G401 (cell line): ENCODE data around the gene CHD1L. TPM values are rescaled to one million over a fixed set of nuclear protein-coding genes. Genes with fewer than 3 reads are reported as not detected.
"Not testable (repeated sequence)": the region's sequence is repeated elsewhere in the genome, so short reads cannot be mapped to it uniquely, and the experiment has no call there.

Experiments
- DNase-seq: peaks from one replicate; pipeline ENCODE4 v3.0.0-alpha.2; 2015; ENCODE audit warnings: low spot score
- in situ Hi-C: cut with HindIII; loops from 2 replicates; pipeline ENCODE4 v1.10.0; 2016; ENCODE audit warnings: low sequenced_read_pairs, mixed read lengths
- total RNA-seq: library from RNA; depleted of rRNA; stranded (reverse); fragments of >200 nt; shearing (Covaris generic); gene quantifications from 2 replicates; pipeline ENCODE4 v1.2.3, GENCODE V29; 2014; rRNA removed

The CHD1L gene
- 64.8 and 76.5 TPM in 2 replicates for total RNA-seq

DNA sequence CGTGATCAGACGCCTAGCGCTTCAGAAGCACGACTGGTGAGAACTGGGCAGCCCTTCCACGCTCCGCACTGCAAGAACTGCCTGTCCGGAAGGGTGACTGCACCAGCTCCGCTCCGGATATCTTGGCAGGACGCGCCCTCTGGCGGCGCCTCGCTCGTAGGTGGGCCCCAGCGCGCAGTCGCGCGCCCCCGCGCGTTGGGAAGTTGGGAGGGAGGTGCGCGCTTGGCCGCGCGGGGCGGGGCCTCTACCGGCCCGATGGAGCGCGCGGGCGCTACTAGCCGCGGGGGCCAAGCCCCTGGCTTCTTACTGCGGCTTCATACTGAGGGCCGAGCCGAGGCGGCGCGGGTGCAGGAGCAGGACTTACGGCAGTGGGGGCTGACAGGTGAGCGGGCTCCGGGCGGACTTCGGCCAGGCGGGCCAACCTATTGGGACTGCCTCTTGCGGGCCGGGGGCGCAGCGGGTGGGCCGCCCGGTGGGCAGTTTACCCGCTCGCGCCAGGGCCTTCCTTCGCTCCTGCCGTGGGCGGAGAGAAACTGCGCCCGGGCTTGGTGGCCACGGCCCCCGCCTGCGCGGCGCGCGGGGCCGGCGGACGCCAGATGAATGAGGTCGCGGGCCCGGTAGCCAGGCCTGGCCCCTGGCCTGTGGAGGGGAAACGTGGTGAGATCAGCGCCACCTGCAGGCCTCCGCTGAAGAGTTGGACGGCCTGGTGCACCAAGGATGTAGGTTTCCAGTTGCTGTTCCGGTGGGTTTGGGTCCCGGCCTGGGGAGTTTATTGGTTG lies at the start of gene CHD1L:
CHD1L (plus strand) TSS at position 236 of the 779 bp plus-strand sequence; CDS start at position 256, 20 bp downstream.
- in situ Hi-C loops = no loop called here
- peak; percentile 93 for DNase-seq

DNA sequence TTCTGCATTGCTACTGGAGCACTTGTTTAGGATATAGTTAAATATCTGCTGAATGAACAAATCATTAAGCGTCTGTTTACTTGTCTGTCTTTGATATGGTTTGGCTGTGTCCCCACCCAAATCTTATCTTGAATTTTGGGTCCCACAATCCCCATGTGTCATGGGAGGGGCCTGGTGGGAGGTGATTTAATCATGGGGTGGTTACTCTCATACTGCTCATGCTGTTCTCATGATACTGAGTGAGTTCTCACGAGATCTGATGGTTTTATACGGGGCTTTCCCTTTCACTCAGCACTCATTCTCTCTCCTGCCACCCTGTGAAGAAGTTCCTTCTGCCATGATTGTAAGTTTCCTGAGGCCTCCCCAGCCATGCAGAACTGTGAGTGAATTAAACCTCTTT lies 45.2 kb upstream of the CHD1L start:
- DNase-seq, in situ Hi-C loops: not testable (repeated sequence)

GRCh38 chr1:147201276-147201675 lies 41.2 kb upstream of the CHD1L start:
- in situ Hi-C loops = no loop called here
- no peak for DNase-seq

DNA sequence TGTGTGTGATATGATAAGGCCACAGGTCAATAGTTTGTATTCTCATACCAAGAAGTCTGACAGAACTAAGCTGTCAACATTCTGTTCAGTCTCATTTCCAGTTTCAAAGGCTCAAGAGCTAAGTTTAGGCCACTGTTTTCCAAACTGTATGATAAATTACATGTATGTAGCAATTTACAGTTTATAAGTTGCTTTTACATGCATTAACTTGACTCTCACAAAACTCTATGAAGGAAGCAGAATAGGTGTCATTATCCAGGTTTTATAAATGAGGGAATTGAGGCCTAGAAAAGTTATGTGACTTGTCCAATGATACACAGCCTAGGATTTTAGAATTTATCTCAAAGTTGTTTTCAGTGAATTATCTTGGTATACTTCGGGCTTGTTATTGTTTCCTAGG lies 40.7 kb upstream of the CHD1L start:
- in situ Hi-C loops = no loop called here
- DNase-seq = no peak

GRCh38 chr1:147202576-147202975 lies 39.9 kb upstream of the CHD1L start:
- no peak for DNase-seq
- in situ Hi-C loops = no loop called here

- in situ Hi-C loops = no loop called here
- no peak for DNase-seq
Measured at GRCh38 chr1:147204080-147204479, 38.4 kb upstream of the CHD1L start.

DNA sequence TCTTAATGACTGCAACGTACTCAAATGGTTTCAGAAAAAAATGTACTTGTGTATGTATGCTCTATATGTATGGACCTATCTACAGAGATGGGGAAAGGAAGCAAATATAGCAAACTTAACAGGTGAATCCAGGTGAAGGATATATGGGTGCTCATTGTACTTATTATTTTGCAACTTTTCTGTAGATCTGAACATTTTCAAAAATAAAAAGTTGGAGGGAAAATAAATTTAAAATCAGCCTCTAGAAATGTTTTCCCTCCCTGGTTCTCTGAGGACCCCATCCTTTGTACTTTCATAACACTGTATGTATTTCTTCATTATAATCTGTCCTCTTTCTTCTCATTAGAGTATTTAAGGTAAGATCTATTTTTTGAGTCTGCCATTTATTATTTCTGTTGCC lies 35.3 kb upstream of the CHD1L start:
- no peak for DNase-seq
- in situ Hi-C loops = no loop called here

DNA sequence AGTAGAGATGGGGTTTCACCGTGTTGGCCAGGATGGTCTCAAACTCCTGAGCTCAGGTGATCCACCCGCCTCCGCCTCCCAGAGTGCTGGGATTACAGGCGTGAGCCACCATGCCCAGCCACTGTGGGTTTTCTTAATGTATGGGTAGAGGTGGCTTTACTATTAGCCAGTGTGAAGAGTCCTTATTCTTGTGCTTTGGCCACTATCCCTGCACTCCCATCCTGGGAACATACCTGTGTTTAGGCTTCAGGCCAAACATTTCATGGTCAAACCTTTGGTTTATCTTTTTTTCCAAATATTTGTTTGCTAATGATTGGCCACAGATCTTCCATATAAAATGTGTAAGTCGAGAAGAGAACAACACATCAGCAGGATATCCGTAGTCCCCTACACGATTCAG lies 33.9 kb upstream of the CHD1L start:
- no peak for DNase-seq
- in situ Hi-C loops = no loop called here

- no peak for DNase-seq
- in situ Hi-C loops = no loop called here
Measured at GRCh38 chr1:147209825-147210821, 32.4 kb upstream of the CHD1L start.

- no peak for DNase-seq
- in situ Hi-C loops = no loop called here
Measured at GRCh38 chr1:147210987-147211386, 31.5 kb upstream of the CHD1L start.

DNA sequence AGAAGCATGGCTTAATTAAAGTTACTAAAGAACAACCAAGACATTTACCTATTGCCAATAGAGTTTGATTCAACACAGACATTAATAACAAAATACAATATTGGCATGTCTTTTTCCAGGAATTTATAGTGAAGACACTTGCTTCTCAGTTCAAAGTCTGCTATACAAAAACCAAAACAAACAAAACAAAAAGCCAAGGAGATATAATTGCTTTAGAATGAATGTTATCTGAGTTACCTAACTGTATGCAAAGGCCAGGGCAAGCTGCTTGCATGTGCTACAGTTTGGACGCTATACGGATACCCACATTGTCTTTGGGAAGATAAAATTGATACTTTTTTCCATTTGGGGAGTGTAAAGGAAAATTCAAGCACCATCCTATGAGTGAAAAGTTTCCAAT lies 30.9 kb upstream of the CHD1L start:
- in situ Hi-C loops = no loop called here
- DNase-seq = no peak

- in situ Hi-C loops = no loop called here
- DNase-seq = no peak
Measured at GRCh38 chr1:147213271-147213670, 29.2 kb upstream of the CHD1L start.

DNA sequence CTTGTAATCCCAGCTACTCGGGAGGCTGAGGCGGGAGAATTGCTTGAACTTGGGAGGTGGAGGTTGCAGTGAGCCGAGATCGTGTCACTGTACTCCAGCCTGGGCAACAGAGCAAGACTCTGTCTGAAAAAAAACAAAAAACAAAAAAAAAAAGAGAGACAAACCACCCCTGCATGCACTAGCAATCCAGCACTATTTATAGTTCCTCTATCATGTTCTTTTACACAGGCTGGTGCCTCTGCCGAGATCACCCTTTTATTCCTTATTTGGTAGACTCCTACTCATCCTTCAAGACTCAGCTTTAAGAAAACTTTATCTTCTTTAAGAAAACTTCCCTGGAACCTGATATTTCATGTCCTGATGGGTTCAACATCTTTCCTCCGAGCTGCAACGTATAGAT lies 28.2 kb upstream of the CHD1L start:
- in situ Hi-C loops = no loop called here
- DNase-seq = no peak

GRCh38 chr1:147214842-147215539 lies 27.5 kb upstream of the CHD1L start:
- no peak for DNase-seq
- in situ Hi-C loops = no loop called here

DNA sequence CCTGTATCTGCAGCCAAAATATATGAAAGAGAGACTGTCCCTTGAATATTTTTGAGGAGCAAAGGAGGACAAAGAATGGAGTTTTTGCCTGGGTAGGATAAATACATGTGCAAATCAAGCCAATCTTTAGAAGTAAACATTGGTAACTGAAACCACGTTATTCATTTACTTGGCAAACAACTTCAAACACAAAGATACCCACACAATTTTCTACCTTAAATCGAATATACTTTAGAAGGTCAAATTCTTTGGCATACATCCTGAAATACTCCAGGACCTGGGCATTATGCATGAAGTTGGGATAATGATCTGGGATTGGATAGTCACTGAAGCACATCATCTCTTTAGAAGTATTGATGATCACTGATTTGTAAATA lies 27.0 kb upstream of the CHD1L start:
- DNase-seq = no peak
- in situ Hi-C loops = no loop called here

DNA sequence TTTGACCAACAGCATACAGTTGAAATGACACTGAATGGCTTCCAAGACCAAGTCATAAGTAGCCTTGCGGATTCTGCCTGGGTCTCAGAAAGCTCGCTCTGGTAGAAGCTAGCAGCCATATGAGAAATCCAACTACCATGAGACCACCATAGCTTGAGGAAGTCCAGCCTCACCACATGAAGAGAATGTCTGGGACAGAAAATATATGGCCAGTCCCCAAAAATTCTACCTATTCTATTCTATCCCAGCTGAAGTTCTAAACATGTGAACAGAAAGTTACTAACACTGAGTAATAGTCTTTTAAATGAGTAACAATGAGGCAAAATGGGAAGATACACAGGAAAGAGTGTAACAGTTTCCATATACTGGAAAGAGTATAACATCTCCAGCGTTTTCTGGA lies 26.4 kb upstream of the CHD1L start:
- in situ Hi-C loops = no loop called here
- no peak for DNase-seq

DNA sequence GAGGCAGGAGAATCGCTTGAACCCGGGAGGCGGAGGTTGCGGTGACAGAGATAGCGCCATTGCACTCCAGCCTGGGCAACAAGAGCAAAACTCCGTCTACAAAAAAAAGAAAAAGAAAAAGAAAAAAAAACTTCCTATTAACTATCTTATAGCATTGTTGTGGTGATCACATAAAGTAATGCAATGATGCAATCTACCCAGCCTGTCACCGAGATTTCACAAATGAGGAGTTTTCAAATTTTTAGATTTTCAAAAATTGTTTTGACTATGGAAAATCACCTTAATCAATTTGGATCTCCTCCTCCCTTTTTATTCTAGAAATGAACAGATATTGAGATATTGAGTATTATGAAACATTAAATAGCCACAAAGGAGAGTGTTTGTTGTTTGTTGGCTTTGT lies 25.3 kb upstream of the CHD1L start:
- DNase-seq = no peak
- in situ Hi-C loops = no loop called here

DNA sequence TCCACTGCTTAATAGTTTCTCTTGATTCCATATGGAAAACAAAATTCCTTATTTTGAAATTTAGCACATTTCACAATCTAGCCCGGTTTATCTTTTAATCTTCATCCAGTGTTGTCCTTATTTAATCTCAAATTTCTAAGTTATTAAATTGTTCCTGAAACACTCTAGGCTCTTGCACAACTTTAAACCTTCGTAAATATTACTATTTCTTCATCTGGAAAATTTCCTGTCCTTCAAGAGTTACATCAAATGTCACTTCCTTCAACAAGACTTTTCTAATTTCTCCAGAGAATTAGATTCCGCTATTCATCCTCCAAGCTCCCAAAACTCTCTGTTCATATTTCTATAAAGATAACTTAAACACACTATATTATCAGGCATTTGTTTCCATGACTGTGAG lies 23.9 kb upstream of the CHD1L start:
- no peak for DNase-seq
- in situ Hi-C loops = no loop called here

DNA sequence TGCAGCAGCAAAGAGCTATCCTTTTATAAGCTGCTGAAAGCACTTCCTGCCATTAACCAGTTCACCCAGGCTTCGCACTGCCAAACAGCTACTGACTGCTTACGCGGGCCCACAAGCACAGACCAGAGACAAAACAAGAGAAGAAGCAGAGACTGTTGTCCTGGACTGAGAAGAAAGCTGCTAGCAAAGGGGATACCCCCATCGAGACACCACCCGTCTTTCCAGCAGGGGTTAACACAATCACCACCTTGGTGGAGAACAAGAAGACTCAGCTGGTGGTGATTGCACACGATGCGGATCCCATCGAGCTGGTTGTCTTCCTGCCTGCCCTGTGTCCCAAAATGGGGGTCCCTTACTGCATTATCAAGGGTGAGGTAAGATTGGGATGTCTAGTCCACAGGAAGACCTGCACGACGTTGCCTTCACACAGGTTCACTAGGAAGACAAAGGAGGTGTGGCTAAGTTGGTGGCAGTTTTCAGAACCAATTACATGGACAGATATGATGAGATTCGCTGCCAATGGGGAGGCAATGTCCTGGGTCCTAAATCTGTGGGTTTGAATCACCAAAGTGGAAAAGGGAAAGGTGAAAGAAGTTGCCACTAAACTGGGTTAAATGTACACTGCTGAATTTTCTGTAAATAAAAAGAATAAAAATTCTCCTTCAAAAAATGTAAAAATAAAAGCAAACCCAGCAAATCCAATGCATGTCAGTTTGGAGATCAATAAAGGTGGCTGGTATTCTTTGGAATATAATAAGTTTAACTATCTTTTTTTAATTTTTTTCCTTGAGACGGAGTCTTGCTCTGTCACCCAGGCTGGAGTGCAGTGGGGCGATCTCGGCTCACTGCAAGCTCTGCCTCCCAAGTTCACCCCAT lies 18.5 kb upstream of the CHD1L start:
- in situ Hi-C loops = no loop called here
- no peak for DNase-seq
